Subcutaneous abdominal adipose tissue (tissue), 5 donors: ENCODE measurements around the gene SRSF4.
A peak's percentile ranks its signal among the peaks of the same experiment; 100 is the strongest.
"Not testable (repeated sequence)": the region's sequence is repeated elsewhere in the genome, so short reads cannot be mapped to it uniquely, and the experiment has no call there.

Experiments used
- H3K27ac ChIP-seq: one replicate; pipeline ENCODE4 v1.7.0; 2013; ENCODE audit warnings: low read depth, mild to moderate bottlenecking, inconsistent platforms, low read length, moderate library complexity
- H3K27me3 ChIP-seq, 5 donors: one replicate each; pipeline ENCODE4 v1.7.0; 2013; ENCODE audit warnings: low read length in 5 of 5, inconsistent platforms in 1 of 5; ENCODE audit not compliant: control insufficient read depth in 5 of 5, insufficient read depth in 4 of 5
- H3K36me3 ChIP-seq, 5 donors: one replicate each; pipeline ENCODE4 v1.7.0; 2013; ENCODE audit warnings: low read length in 5 of 5; ENCODE audit not compliant: control insufficient read depth in 5 of 5, insufficient read depth in 5 of 5
- H3K4me1 ChIP-seq, 5 donors: one replicate each; pipeline ENCODE4 v1.7.0; 2013; ENCODE audit warnings: low read length in 5 of 5, mild to moderate bottlenecking in 3 of 5, moderate library complexity in 1 of 5; ENCODE audit not compliant: control insufficient read depth in 5 of 5, insufficient read depth in 5 of 5
- H3K4me3 ChIP-seq, 5 donors: one replicate each; pipeline ENCODE4 v1.7.0; 2013; ENCODE audit warnings: low read length in 5 of 5, low read depth in 1 of 5
- H3K9ac ChIP-seq, 5 donors: one replicate each; pipeline ENCODE4 v1.7.0; 2013; ENCODE audit warnings: low read length in 5 of 5, mild to moderate bottlenecking in 4 of 5, moderate library complexity in 3 of 5
- H3K9me3 ChIP-seq, 5 donors: one replicate each; pipeline ENCODE4 v1.7.0; 2013; ENCODE audit warnings: low read length in 5 of 5; ENCODE audit not compliant: control insufficient read depth in 5 of 5
- donor health status: healthy.
- donor health status: healthy.
- donor health status: healthy.
- donor health status: healthy.
- donor health status: healthy.

Gene SRSF4

GRCh38 chr1:29131056-29131455, 50.6 kb downstream of the SRSF4 start:
- H3K9me3 ChIP-seq, H3K27me3 ChIP-seq, H3K4me1 ChIP-seq, H3K36me3 ChIP-seq, H3K27ac ChIP-seq, H3K9ac ChIP-seq, H3K4me3 ChIP-seq: not testable (repeated sequence)

- H3K9me3 ChIP-seq, result no peaks in the 10 kb centered on the region
- H3K9ac ChIP-seq, result no peak overlapping the region
- H3K36me3 ChIP-seq, result no peaks in the 10 kb centered on the region
- H3K27me3 ChIP-seq, result no peaks in the 10 kb centered on the region
- peaks cover 0 to 15% (median 10%) of the 10 kb centered on the region in 5 donors for H3K4me1 ChIP-seq
- H3K27ac ChIP-seq, result no peak overlapping the region
- H3K4me3 ChIP-seq, result no peak overlapping the region
Measured at GRCh38 chr1:29129916-29130315, 51.8 kb downstream of the SRSF4 start.

DNA sequence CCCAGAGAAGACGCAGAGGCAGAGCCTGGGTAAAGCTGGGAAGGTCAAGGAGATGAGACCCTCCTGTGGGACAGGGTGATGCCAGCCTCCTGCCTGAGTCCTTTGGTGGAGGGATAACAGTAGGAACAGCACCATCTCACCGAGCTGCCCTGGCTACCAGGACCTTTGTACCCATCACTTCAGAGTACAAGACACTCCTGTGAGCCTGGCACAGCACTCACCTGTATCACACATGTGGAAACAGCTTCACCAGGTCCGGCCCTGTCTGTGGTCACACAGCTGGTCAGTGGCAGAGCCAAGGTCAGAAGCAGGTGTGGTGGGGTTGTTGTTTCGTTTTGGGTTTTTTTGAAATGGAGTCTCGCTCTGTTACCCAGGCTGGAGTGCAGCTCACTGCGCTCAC, 53.0 kb downstream of the SRSF4 start:
- peaks cover 0 to 17% (median 11%) of the 10 kb centered on the region in 5 donors for H3K4me1 ChIP-seq
- H3K27ac ChIP-seq, result no peak overlapping the region
- no peaks in the 10 kb centered on the region for H3K36me3 ChIP-seq
- H3K9me3 ChIP-seq, result no peaks in the 10 kb centered on the region
- H3K9ac ChIP-seq, result no peak overlapping the region
- no peak overlapping the region for H3K4me3 ChIP-seq
- no peaks in the 10 kb centered on the region for H3K27me3 ChIP-seq

GRCh38 chr1:29126198-29126597, 55.5 kb downstream of the SRSF4 start:
- no peak overlapping the region for H3K27ac ChIP-seq
- no peaks in the 10 kb centered on the region for H3K27me3 ChIP-seq
- peaks cover 0 to 40% (median 28%) of the 10 kb centered on the region in 5 donors for H3K4me1 ChIP-seq
- H3K9me3 ChIP-seq, result no peaks in the 10 kb centered on the region
- no peak overlapping the region for H3K4me3 ChIP-seq
- H3K36me3 ChIP-seq, result no peaks in the 10 kb centered on the region
- H3K9ac ChIP-seq, result no peak overlapping the region

DNA sequence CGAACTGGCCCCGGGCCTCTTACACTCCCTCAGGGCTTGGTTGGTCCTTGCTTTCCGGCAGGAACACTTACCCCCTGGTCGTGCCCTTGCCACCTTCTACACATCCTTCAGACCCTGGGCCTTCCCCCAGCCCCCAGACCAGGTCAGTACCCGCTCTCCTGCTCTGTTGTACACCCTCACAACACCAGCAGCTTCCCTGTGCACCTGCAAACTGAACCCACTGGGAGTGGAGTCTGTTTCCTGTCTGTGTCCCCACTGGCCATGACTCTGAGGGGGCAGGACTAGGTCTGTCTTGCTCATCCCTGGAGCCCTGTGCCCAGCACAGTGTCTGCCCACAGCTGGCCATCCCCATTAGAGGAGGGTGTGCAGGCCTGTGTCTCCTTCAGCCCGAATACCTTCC, 55.9 kb downstream of the SRSF4 start:
- no peaks in the 10 kb centered on the region for H3K9me3 ChIP-seq
- no peak overlapping the region for H3K27ac ChIP-seq
- no peaks in the 10 kb centered on the region for H3K36me3 ChIP-seq
- H3K27me3 ChIP-seq, result no peaks in the 10 kb centered on the region
- peaks cover 0 to 44% (median 31%) of the 10 kb centered on the region in 5 donors for H3K4me1 ChIP-seq
- no peak overlapping the region for H3K9ac ChIP-seq
- no peak overlapping the region for H3K4me3 ChIP-seq

- peak overlapping the region in 4 of 5 donors; percentile 70 to 79 (median 77) for H3K4me3 ChIP-seq
- no peaks in the 10 kb centered on the region for H3K9me3 ChIP-seq
- H3K9ac ChIP-seq, result peak overlapping the region in 3 of 5 donors; percentile 69 to 71 (median 69)
- H3K4me1 ChIP-seq, result peaks cover 0 to 45% (median 36%) of the 10 kb centered on the region in 5 donors
- no peaks in the 10 kb centered on the region for H3K27me3 ChIP-seq
- H3K27ac ChIP-seq, result peak overlapping the region; percentile 65
- no peaks in the 10 kb centered on the region for H3K36me3 ChIP-seq
Measured at GRCh38 chr1:29125237-29125641, 56.5 kb downstream of the SRSF4 start.

DNA sequence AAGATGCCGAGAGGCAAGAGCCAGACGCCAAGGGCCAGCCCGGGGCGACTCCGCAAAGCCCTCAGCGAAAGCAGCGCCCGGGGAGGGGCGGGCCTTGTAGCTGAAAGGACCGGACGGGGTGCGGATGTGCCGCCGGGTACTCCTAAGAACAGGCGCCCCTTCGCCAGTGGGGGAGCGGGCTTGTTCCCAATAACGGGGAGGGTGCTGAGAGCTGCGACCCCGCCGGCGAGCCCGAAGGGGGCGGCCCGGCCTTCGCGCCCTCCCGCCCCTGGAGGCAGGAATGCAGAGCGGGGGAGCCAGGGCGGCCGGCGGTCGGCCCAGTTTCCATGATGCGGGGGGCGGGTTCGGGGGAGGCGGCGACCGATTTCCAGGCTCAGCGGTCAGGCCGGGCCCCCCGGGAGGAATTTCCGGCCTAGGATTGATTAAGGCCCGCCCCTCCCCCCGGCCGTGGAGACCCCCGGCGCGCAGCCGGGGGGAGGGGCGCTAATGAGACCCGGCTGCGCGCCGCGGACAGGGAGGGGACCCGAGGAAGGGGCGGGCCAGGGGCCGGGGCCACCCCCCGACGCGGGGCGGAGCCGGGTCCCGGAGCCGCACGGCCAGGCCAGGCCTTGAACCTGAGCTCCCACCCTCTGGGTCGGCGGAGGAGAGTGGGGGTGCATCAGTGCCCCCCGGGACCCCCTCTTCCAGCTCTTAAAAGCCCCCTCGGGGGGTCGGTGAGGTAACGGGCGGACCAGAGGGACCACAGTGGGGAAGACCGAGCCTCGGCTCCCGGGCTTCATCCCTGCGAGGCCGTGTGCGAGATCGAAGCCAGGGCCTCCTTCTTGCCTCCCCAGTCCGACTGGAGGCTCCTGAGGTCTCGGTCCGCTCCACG, 57.1 kb downstream of the SRSF4 start:
- Histone ChIP-seq H3K9ac (peak overlapping the region in 4 of 5 donors; percentile 69 to 83 (median 76)), H3K4me3 (peak overlapping the region in 4 of 5 donors; percentile 70 to 79 (median 77)), H3K9me3 (no peaks in the 10 kb centered on the region), H3K27ac (peak overlapping the region; percentile 65), H3K27me3 (no peaks in the 10 kb centered on the region), H3K36me3 (no peaks in the 10 kb centered on the region), H3K4me1 (peaks cover 0 to 45% (median 36%) of the 10 kb centered on the region in 5 donors)

DNA sequence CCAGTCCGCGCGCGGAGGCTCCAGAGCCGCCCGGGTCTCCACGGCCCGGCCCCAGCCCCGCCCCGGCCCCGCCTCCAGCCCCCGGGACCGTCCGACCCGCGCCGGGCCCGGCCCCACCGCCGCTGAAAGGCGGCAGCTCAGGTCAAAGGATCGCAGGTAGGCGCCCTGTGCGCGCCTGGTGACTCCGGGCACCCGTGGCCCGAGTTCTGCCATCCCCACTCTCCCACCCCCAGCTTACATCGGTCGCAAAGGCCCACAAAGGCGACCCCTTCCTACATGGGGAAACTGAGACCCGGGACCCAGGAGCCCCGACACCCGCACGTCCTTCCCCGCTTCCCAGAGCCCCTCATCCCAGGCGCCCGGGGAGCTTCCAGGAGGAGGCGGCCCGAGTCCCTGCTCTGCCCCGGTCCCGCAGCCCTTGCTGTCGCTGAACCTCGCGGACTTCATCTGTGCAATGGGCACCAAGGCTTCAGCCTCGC, 57.8 kb downstream of the SRSF4 start, which contains the start of gene TMEM200B:
Gene TMEM200B (minus strand): TSS at position 17 of the 479 bp plus-strand sequence. CDS start 2,075 bp downstream, outside the sequence.
- Histone ChIP-seq H3K9ac (peak within 1 kb of the TSS; percentile 63 to 89 (median 73)), H3K27ac (peak within 1 kb of the TSS; percentile 65), H3K9me3 (no peaks in the 10 kb centered on the region), H3K4me3 (peak within 1 kb of the TSS; percentile 53 to 79 (median 75)), H3K36me3 (no peaks in the 10 kb centered on the region), H3K27me3 (no peaks in the 10 kb centered on the region), H3K4me1 (peaks cover 0 to 46% (median 39%) of the 10 kb centered on the region in 5 donors)

- peak overlapping the region; percentile 53 to 79 (median 74) for H3K4me3 ChIP-seq
- H3K4me1 ChIP-seq, result peaks cover 0 to 48% (median 42%) of the 10 kb centered on the region in 5 donors
- no peaks in the 10 kb centered on the region for H3K27me3 ChIP-seq
- peaks cover 0 to 3% (median 0%) of the 10 kb centered on the region in 5 donors for H3K36me3 ChIP-seq
- peak overlapping the region; percentile 63 to 89 (median 73) for H3K9ac ChIP-seq
- no peaks in the 10 kb centered on the region for H3K9me3 ChIP-seq
- peak overlapping the region; percentile 62 for H3K27ac ChIP-seq
Measured at GRCh38 chr1:29123053-29123886, 58.4 kb downstream of the SRSF4 start.
